Heart left ventricle (tissue), 16 donors: ENCODE measurements around the gene VIM. TPM values are rescaled to one million over a fixed set of nuclear protein-coding genes. Genes with fewer than 3 reads are reported as not detected.
A peak's percentile ranks its signal among the peaks of the same experiment; 100 is the strongest.

Experiments used
- ATAC-seq, 4 donors: fragments of 200-7000 bp; cut with Tn5 transposase; one replicate each; pipeline ENCODE4 v1.9.1; 2020 to 2022; ENCODE audit warnings: moderate library complexity in 4 of 4, mild to moderate bottlenecking in 3 of 4, moderate number of reproducible peaks in 1 of 4
- DNase-seq, 5 donors: peaks; one replicate each; pipeline ENCODE4 v3.0.0-alpha.2; 2020
- H3K27ac ChIP-seq, 12 donors: fragments of 200-600 bp; sonication (generic) in 4 of 12; one replicate each; pipeline versions ENCODE4 v1.5.0 to v1.8.0; 2016 to 2022; ENCODE audit warnings: mild to moderate bottlenecking in 2 of 12
- H3K27me3 ChIP-seq, 9 donors: fragments of 200-600 bp; sonication (generic) in 2 of 9; one replicate each; pipeline versions ENCODE4 v1.5.1 to v1.8.0; 2016 to 2022; ENCODE audit warnings: mild to moderate bottlenecking in 3 of 9
- H3K36me3 ChIP-seq, 9 donors: fragments of 200-600 bp; sonication (generic) in 2 of 9; one replicate each; pipeline versions ENCODE4 v1.5.0 to v1.8.0; 2018 to 2022; ENCODE audit warnings: mild to moderate bottlenecking in 2 of 9
- H3K4me1 ChIP-seq, 12 donors: fragments of 200-600 bp; sonication (generic) in 4 of 12; one replicate each; pipeline versions ENCODE4 v1.5.0 to v1.8.0; 2016 to 2022; ENCODE audit warnings: mild to moderate bottlenecking in 3 of 12
- H3K4me3 ChIP-seq, 12 donors: fragments of 200-600 bp; sonication (generic) in 4 of 12; one replicate each; pipeline versions ENCODE4 v1.5.0 to v1.8.0; 2017 to 2022; ENCODE audit warnings: mild to moderate bottlenecking in 9 of 12, moderate library complexity in 4 of 12
- H3K9me3 ChIP-seq, 12 donors: fragments of 200-600 bp; sonication (generic) in 4 of 12; one replicate each; pipeline versions ENCODE4 v1.5.0 to v1.8.0; 2016 to 2022; ENCODE audit warnings: mild to moderate bottlenecking in 1 of 12
- CTCF ChIP-seq, 12 donors: fragments of 200-600 bp; sonication (generic) in 4 of 12; IDR thresholded peaks; one replicate each; pipeline versions ENCODE4 v1.5.0 to v1.8.0; 2018 to 2022; ENCODE audit warnings: antibody characterized with exemption in 12 of 12, mild to moderate bottlenecking in 5 of 12
- POLR2A ChIP-seq, 2 donors: fragments of 450-650 bp; IDR thresholded peaks; one replicate each; pipeline ENCODE4 v1.6.1; 2017; ENCODE audit warnings: antibody characterized with exemption in 2 of 2, mild to moderate bottlenecking in 2 of 2, moderate library complexity in 2 of 2
- WGBS, 4 donors: extraction: QIAGEN DNeasy Blood & Tissue Kit in 2 of 4; methylation state at CpG; one replicate each; pipeline versions ENCODE4 v1.1.5 to v1.1.7; 2013 to 2018; 5-methylcytosine and 5-hydroxymethylcytosine counted together
- intact Hi-C, 10 donors: fragments of 100-400 bp; cut with DNase I; formaldehyde crosslinking; loops; one replicate each; pipeline versions ENCODE4 v1.11.1 to v1.14.2; 2022
- polyA plus RNA-seq, 2 donors: library from polyadenylated mRNA; stranded (reverse); fragments of 200-250 nt; gene quantifications; one replicate each; pipeline ENCODE4 v1.2.3, GENCODE V29; 2013
- total RNA-seq, 9 donors: library from RNA; depleted of rRNA in 2 of 9; stranded (reverse); fragments of >200 nt in 2 of 9; fragmentation: NEBNext Ultra II Directional in 3 of 9; extraction: Animal tissue kit (Norgen Biotek cat#: 25700) in 3 of 9; gene quantifications; one replicate each; pipeline versions ENCODE4 v1.1.0 to v1.2.4, GENCODE V29; 2016 to 2023
- donor health status: ischemic (EF 13 %, LVEDD 7.1; RV severe dilation, severe dysfunction).
- donor health status: healthy with polysubstance abuse.
- donor health status: DM: no; HTN: yes; CAD: no.
- donor health status: DM: no; HTN: no; CAD: no.
- donor health status: ischemic (EF 25% LVEDD 6.9; RV normal size, moderate dysfunction).
- donor health status: ischemic (EF 25% LVEDD 5.7; RV mildly dilated, moderate dysfunction).
- donor health status: healthy.
- donor health status: DM: yes; HTN: yes; CAD: no.
- donor health status: ischemic (EF 35%, LVEDD 5.7; RV mildly dilated, moderate dysfunction).
- donor health status: nonischemic (EF 11% LVEDD 7.7; RV severe dilation, severe dysfunction).
- donor health status: DM: yes; HTN: yes; CAD: no.
- donor health status: PGD.
- donor health status: ischemic (EF 29% LVEDD 5.4; RV normal size, mild dysfunction).
- donor health status: nonischemic (EF 23%, LVEDD 6.1; RV moderate dilation, normal function).

The VIM gene
- total and polyA plus RNA-seq, 11 donors: 249 to 1,163 (median 387) TPM

GRCh38 chr10:17201794-17202116, 26.3 kb upstream of the VIM start:
- TF ChIP-seq POLR2A (IDR thresholded peaks at IDR 0.05) (no peak), CTCF (IDR thresholded peaks at IDR 0.05) (no peak)
- WGBS, 4 donors: 13 to 18% (median 17%) methylated on average over 3 of the region's 3 CpGs
- Histone ChIP-seq H3K27me3 (no peaks in the 10 kb centered on the region), H3K36me3 (no peaks in the 10 kb centered on the region), H3K4me1 (peaks cover 0 to 32% (median 10%) of the 10 kb centered on the region in 12 donors), H3K4me3 (peak overlapping the region; percentile 68 to 95 (median 76)), H3K27ac (peak overlapping the region; percentile 90 to 97 (median 94)), H3K9me3 (no peaks in the 10 kb centered on the region)
- ATAC-seq (no peak), DNase-seq (no peak)
- intact Hi-C loops: loop anchor here in 8 of 10 donors (1.0 to 10.0 kb wide), 6 partner anchors 25 to 767 kb away; partner anchors contain the start of genes VIM (in 4 of the 8) and PTER (in 1 of the 8)

- H3K9me3 ChIP-seq: no peaks in the 10 kb centered on the region
- ATAC-seq: no peak
- H3K27me3 ChIP-seq: no peaks in the 10 kb centered on the region
- peaks cover 0 to 32% (median 10%) of the 10 kb centered on the region in 12 donors for H3K4me1 ChIP-seq
- H3K4me3 ChIP-seq: no peak overlapping the region
- DNase-seq: no peak
- H3K36me3 ChIP-seq: no peaks in the 10 kb centered on the region
- H3K27ac ChIP-seq: no peak overlapping the region
- intact Hi-C loops: loop anchor here in 2 of 10 donors (10.0 kb wide), 2 partner anchors 168 to 768 kb away; partner anchors contain the start of gene PTER (in 1 of the 2)
- TF ChIP-seq POLR2A (IDR thresholded peaks at IDR 0.05) (no peak), CTCF (IDR thresholded peaks at IDR 0.05) (no peak)
- WGBS, 4 donors: 94 to 96% (median 95%) methylated on average over 2 of the region's 2 CpGs
These were observed 25.5 kb upstream of the VIM start for GRCh38 chr10:17202506-17202905.

GRCh38 chr10:17202999-17203398, 25.0 kb upstream of the VIM start:
- Histone ChIP-seq H3K36me3 (no peaks in the 10 kb centered on the region), H3K4me3 (no peak overlapping the region), H3K4me1 (peaks cover 0 to 32% (median 10%) of the 10 kb centered on the region in 12 donors), H3K27ac (no peak overlapping the region), H3K9me3 (no peaks in the 10 kb centered on the region), H3K27me3 (no peaks in the 10 kb centered on the region)
- 86 to 94% (median 90%) methylated on average over 4 of the region's 4 CpGs for WGBS, 4 donors
- ATAC-seq (no peak), DNase-seq (no peak)
- intact Hi-C loops: loop anchor here in 2 of 10 donors (10.0 kb wide), 2 partner anchors 168 to 768 kb away; partner anchors contain the start of gene PTER (in 1 of the 2)
- TF ChIP-seq CTCF (IDR thresholded peaks at IDR 0.05) (no peak), POLR2A (IDR thresholded peaks at IDR 0.05) (no peak)

GRCh38 chr10:17203416-17203815, 24.6 kb upstream of the VIM start:
- Histone ChIP-seq H3K27ac (no peak overlapping the region), H3K36me3 (no peaks in the 10 kb centered on the region), H3K9me3 (no peaks in the 10 kb centered on the region), H3K4me1 (peaks cover 0 to 35% (median 10%) of the 10 kb centered on the region in 12 donors), H3K27me3 (no peaks in the 10 kb centered on the region), H3K4me3 (no peak overlapping the region)
- no peak for TF ChIP-seq CTCF (IDR thresholded peaks at IDR 0.05)
- TF ChIP-seq POLR2A (IDR thresholded peaks at IDR 0.05): no peak
- intact Hi-C loops: loop anchor here in 2 of 10 donors (10.0 kb wide), 2 partner anchors 169 to 769 kb away; partner anchors contain the start of gene PTER (in 1 of the 2)
- no peak for DNase-seq
- 21 to 35% (median 24%) methylated on average over 3 of the region's 3 CpGs for WGBS, 4 donors
- no peak for ATAC-seq
